Vagina (tissue), 2 donors: ENCODE results near the gene TMC7.

Experiments
- CTCF ChIP-seq, 3 experiments: fragments of 450-650 bp in 2 of 3; fragments of 200-600 bp in 1 of 3; sonication (generic) in 1 of 3; IDR thresholded peaks; one replicate each; pipeline ENCODE4 v1.5.1; 2017 to 2019; ENCODE audit warnings: antibody characterized with exemption in 3 of 3, mild to moderate bottlenecking in 2 of 3, moderate library complexity in 2 of 3
- POLR2A ChIP-seq, 2 donors: fragments of 450-650 bp; IDR thresholded peaks; one replicate each; pipeline ENCODE4 v1.6.1; 2017; ENCODE audit warnings: antibody characterized with exemption in 2 of 2, mild to moderate bottlenecking in 2 of 2, moderate library complexity in 2 of 2

DNA sequence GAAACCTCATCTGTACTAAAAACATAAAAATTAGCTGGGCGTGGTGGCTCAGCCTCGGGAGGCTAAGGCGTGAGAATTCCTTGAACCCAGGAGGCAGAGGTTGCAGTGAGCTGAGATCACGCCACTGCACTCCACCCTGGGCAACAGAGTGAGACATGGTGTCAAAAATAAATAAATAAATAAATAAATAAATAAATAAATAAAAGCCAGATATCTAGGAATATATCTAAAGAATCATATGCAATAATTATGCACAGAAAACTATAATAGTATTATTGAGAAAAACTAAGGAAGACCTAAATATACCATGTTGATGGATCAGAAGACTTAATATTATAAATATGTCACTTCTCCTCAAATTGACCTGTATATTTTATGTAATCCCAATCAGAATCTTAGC is 37.0 kb downstream of the TMC7 start:
- TF ChIP-seq CTCF (IDR thresholded peaks at IDR 0.05) = no peak
- no peak for TF ChIP-seq POLR2A (IDR thresholded peaks at IDR 0.05)
